Left ventricle myocardium inferior (tissue), 1 donor: Measurements from ENCODE around the gene BCAS3. TPM values are rescaled to one million over a fixed set of nuclear protein-coding genes. Genes with fewer than 3 reads are reported as not detected.

Experiments used
- DNase-seq: peaks from one replicate; pipeline ENCODE4 v3.0.0-alpha.2; 2020
- H3K27ac ChIP-seq: fragments of 200-600 bp; replicated peaks from 2 replicates; pipeline ENCODE4 v1.8.0; 2021
- H3K27me3 ChIP-seq: fragments of 200-600 bp; 2 replicates; pipeline ENCODE4 v1.8.0; 2021; ENCODE audit warnings: low read depth
- H3K36me3 ChIP-seq: fragments of 200-600 bp; 2 replicates; pipeline ENCODE4 v1.8.0; 2021
- H3K4me1 ChIP-seq: fragments of 200-600 bp; 2 replicates; pipeline ENCODE4 v1.8.0; 2021
- H3K4me3 ChIP-seq: fragments of 200-600 bp; 2 replicates; pipeline ENCODE4 v1.8.0; 2021; ENCODE audit warnings: mild to moderate bottlenecking, moderate library complexity
- H3K9me3 ChIP-seq: fragments of 200-600 bp; replicated peaks from 2 replicates; pipeline ENCODE4 v1.8.0; 2021
- CTCF ChIP-seq: fragments of 200-600 bp; IDR thresholded peaks from 2 replicates; pipeline ENCODE4 v1.8.0; 2021; ENCODE audit warnings: antibody characterized with exemption, mild to moderate bottlenecking, borderline replicate concordance
- intact Hi-C: fragments of 100-400 bp; cut with micrococcal nuclease; formaldehyde crosslinking; loops from one replicate; pipeline ENCODE4 v1.11.0; 2022
- total RNA-seq: library from RNA; stranded (reverse); fragmentation: NEBNext Ultra II Directional; extraction: Animal tissue kit (Norgen Biotek cat#: 25700); gene quantifications from one replicate; pipeline ENCODE4 v1.2.1, GENCODE V29; 2021
- donor health status: DM: no; HTN: yes; CAD: no; lungs with severe emphysema.

The BCAS3 gene
- total RNA-seq, 1 donor from 2014 or later: 16.5 TPM

DNA sequence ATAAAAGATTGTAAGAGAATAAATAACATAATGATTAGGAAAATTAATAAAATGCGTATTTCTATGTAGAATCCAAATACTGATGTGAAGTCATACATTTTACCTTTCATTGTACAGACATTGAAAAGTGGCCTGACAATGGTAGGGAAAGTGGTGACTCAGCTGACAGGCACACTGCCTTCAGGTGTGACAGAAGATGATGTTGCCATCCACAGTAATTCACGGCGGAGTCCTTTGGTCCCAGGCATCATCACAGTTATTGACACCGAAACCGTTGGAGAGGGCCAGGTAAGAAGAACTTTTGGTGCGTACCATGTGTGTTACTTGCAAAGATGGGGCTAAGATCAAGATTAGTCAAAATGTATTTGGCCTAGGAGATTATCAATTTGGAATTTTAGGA is 232.8 kb downstream of the BCAS3 start:
- H3K4me1 ChIP-seq: no peaks in the 10 kb centered on the region
- intact Hi-C loops: no loop called here
- H3K27me3 ChIP-seq: no peaks in the 10 kb centered on the region
- DNase-seq: no peak
- H3K9me3 ChIP-seq: peaks cover 7% of the 10 kb centered on the region
- no peak overlapping the region for H3K4me3 ChIP-seq
- TF ChIP-seq CTCF: no peak
- H3K27ac ChIP-seq: no peak overlapping the region
- no peaks in the 10 kb centered on the region for H3K36me3 ChIP-seq

GRCh38 chr17:60914078-60914477 is 236.4 kb downstream of the BCAS3 start:
- intact Hi-C loops: no loop called here
- H3K9me3 ChIP-seq: peaks cover 24% of the 10 kb centered on the region
- no peak overlapping the region for H3K27ac ChIP-seq
- TF ChIP-seq CTCF: no peak
- no peak overlapping the region for H3K4me3 ChIP-seq
- no peak for DNase-seq
- no peaks in the 10 kb centered on the region for H3K27me3 ChIP-seq
- H3K4me1 ChIP-seq: no peaks in the 10 kb centered on the region
- H3K36me3 ChIP-seq: peaks cover 6% of the 10 kb centered on the region

- H3K4me3 ChIP-seq: no peak overlapping the region
- intact Hi-C loops: no loop called here
- TF ChIP-seq CTCF: no peak
- no peaks in the 10 kb centered on the region for H3K27me3 ChIP-seq
- peaks cover 24% of the 10 kb centered on the region for H3K9me3 ChIP-seq
- no peaks in the 10 kb centered on the region for H3K4me1 ChIP-seq
- H3K27ac ChIP-seq: no peak overlapping the region
- H3K36me3 ChIP-seq: peaks cover 6% of the 10 kb centered on the region
- DNase-seq: no peak
Measured at GRCh38 chr17:60916043-60916442, 238.4 kb downstream of the BCAS3 start.

- Histone ChIP-seq H3K9me3 (peaks cover 20% of the 10 kb centered on the region), H3K36me3 (peaks cover 6% of the 10 kb centered on the region), H3K27me3 (no peaks in the 10 kb centered on the region), H3K27ac (no peak overlapping the region), H3K4me3 (no peak overlapping the region), H3K4me1 (no peaks in the 10 kb centered on the region)
- no peak for TF ChIP-seq CTCF
- no peak for DNase-seq
- intact Hi-C loops: no loop called here
Measured at GRCh38 chr17:60920107-60920506, 242.5 kb downstream of the BCAS3 start.

- no peak for TF ChIP-seq CTCF
- no peak for DNase-seq
- Histone ChIP-seq H3K4me1 (no peaks in the 10 kb centered on the region), H3K9me3 (no peaks in the 10 kb centered on the region), H3K4me3 (no peak overlapping the region), H3K27me3 (no peaks in the 10 kb centered on the region), H3K36me3 (no peaks in the 10 kb centered on the region), H3K27ac (no peak overlapping the region)
- intact Hi-C loops: no loop called here
Measured at GRCh38 chr17:60923000-60923399, 245.3 kb downstream of the BCAS3 start.
